Stimulated activated CD4-positive, alpha-beta T cell treated with anti-CD3 and anti-CD28 coated beads, Interleukin-1b, Interleukin-23, amount 100 ng/mL, for 48 hours (primary cell): ENCODE results near the gene DNMT3L.
"Not testable (repeated sequence)": the region's sequence is repeated elsewhere in the genome, so short reads cannot be mapped to it uniquely, and the experiment has no call there.

ENCODE experiments used
- DNase-seq: peaks from one replicate; pipeline ENCODE4 v3.0.0-alpha.2; 2020

Gene DNMT3L

GRCh38 chr21:44275041-44275440 lies 13.3 kb upstream of the DNMT3L start:
- DNase-seq, result no peak

GRCh38 chr21:44273046-44273445 lies 11.3 kb upstream of the DNMT3L start:
- no peak for DNase-seq

GRCh38 chr21:44272284-44272858 lies 10.7 kb upstream of the DNMT3L start:
- no peak for DNase-seq

- DNase-seq, result no peak
These were observed 10.0 kb upstream of the DNMT3L start for GRCh38 chr21:44271558-44272283.

GRCh38 chr21:44269090-44269489 lies 7.4 kb upstream of the DNMT3L start:
- DNase-seq, result no peak

GRCh38 chr21:44267655-44268142 lies 6.0 kb upstream of the DNMT3L start:
- no peak for DNase-seq

- DNase-seq, result no peak
These were observed 4.1 kb upstream of the DNMT3L start for GRCh38 chr21:44265734-44266270.

- DNase-seq, result no peak
These were observed 2.1 kb upstream of the DNMT3L start for GRCh38 chr21:44263768-44264167.

- no peak for DNase-seq
These were observed 1.6 kb upstream of the DNMT3L start for GRCh38 chr21:44263221-44263760.

GRCh38 chr21:44262338-44263056 lies 800 bp upstream of the DNMT3L start:
- no peak for DNase-seq

GRCh38 chr21:44260791-44261631 lies 686 bp downstream of the DNMT3L start:
- DNase-seq, result no peak

- no peak for DNase-seq
These were observed 1.6 kb downstream of the DNMT3L start for GRCh38 chr21:44260066-44260465.

- no peak for DNase-seq
These were observed 2.5 kb downstream of the DNMT3L start for GRCh38 chr21:44259082-44259705.

GRCh38 chr21:44258056-44258725 lies 3.5 kb downstream of the DNMT3L start:
- no peak for DNase-seq

GRCh38 chr21:44255511-44255981 lies 6.2 kb downstream of the DNMT3L start:
- no peak for DNase-seq

- DNase-seq, result no peak
These were observed 7.6 kb downstream of the DNMT3L start for GRCh38 chr21:44253832-44254710.

GRCh38 chr21:44249204-44250037 lies 12.3 kb downstream of the DNMT3L start:
- DNase-seq, result not testable (repeated sequence)

GRCh38 chr21:44247904-44248303 lies 13.8 kb downstream of the DNMT3L start:
- DNase-seq, result not testable (repeated sequence)

GRCh38 chr21:44243980-44244379 lies 17.7 kb downstream of the DNMT3L start:
- DNase-seq, result not testable (repeated sequence)
